ENCODE results near the gene CUL4A.

GRCh38 chr13:113231306-113232207 is 22.1 kb downstream of the CUL4A start:
- no peak for TF ChIP-seq CTCF (IDR thresholded peaks at IDR 0.05 in 4 of 5, conservative IDR thresholded peaks at IDR 0.05 in 1 of 5)
- no peak for TF ChIP-seq POLR2A (IDR thresholded peaks at IDR 0.05)
